HG03342 (cell line): Measurements from ENCODE around the gene SELP.
"Not testable (repeated sequence)": the region's sequence is repeated elsewhere in the genome, so short reads cannot be mapped to it uniquely, and the experiment has no call there.

ENCODE experiments used
- ATAC-seq: cut with Tn5 transposase; IDR thresholded peaks from one replicate; pipeline ENCODE4 v1.9.1; 2021; ENCODE audit warnings: mild to moderate bottlenecking, moderate library complexity; ENCODE audit not compliant: unreplicated experiment

SELP gene

GRCh38 chr1:169630006-169630405, at the start of gene SELP:
Gene SELP (minus strand): TSS chr1:169630124. CDS start chr1:169630074, 50 bp downstream.
- ATAC-seq: no peak

GRCh38 chr1:169679692-169680091, 49.8 kb upstream of the SELP start:
- no peak for ATAC-seq

GRCh38 chr1:169676001-169676400, 46.1 kb upstream of the SELP start:
- no peak for ATAC-seq

GRCh38 chr1:169670836-169671235, 40.9 kb upstream of the SELP start:
- no peak for ATAC-seq

- not testable (repeated sequence) for ATAC-seq
Observed at GRCh38 chr1:169670244-169670643, 40.3 kb upstream of the SELP start.

GRCh38 chr1:169667699-169668596, 38.0 kb upstream of the SELP start:
- ATAC-seq: not testable (repeated sequence)

- ATAC-seq: peak; percentile 72
Observed at GRCh38 chr1:169667227-169667639, 37.3 kb upstream of the SELP start.

GRCh38 chr1:169662680-169663079, 32.8 kb upstream of the SELP start:
- ATAC-seq: not testable (repeated sequence)

- ATAC-seq: not testable (repeated sequence)
Observed at GRCh38 chr1:169661066-169661465, 31.1 kb upstream of the SELP start.

GRCh38 chr1:169658777-169659176, 28.9 kb upstream of the SELP start:
- ATAC-seq: not testable (repeated sequence)

- ATAC-seq: no peak
Observed at GRCh38 chr1:169653873-169654272, 23.9 kb upstream of the SELP start.

- no peak for ATAC-seq
Observed at GRCh38 chr1:169651035-169651434, 21.1 kb upstream of the SELP start.

- ATAC-seq: no peak
Observed at GRCh38 chr1:169650551-169650950, 20.6 kb upstream of the SELP start.

- ATAC-seq: no peak
Observed at GRCh38 chr1:169648709-169649108, 18.8 kb upstream of the SELP start.

- ATAC-seq: no peak
Observed at GRCh38 chr1:169648187-169648586, 18.3 kb upstream of the SELP start.

- no peak for ATAC-seq
Observed at GRCh38 chr1:169647512-169647911, 17.6 kb upstream of the SELP start.

- no peak for ATAC-seq
Observed at GRCh38 chr1:169644297-169644696, 14.4 kb upstream of the SELP start.

- ATAC-seq: no peak
Observed at GRCh38 chr1:169634877-169635276, 5.0 kb upstream of the SELP start.

- no peak for ATAC-seq
Observed at GRCh38 chr1:169634145-169634544, 4.2 kb upstream of the SELP start.

- no peak for ATAC-seq
Observed at GRCh38 chr1:169631249-169631648, 1.3 kb upstream of the SELP start.

GRCh38 chr1:169624912-169625311, 5.0 kb downstream of the SELP start:
- no peak for ATAC-seq

GRCh38 chr1:169624122-169624521, 5.8 kb downstream of the SELP start:
- ATAC-seq: no peak
